PC-3 (cell line): Measurements from ENCODE around the gene PCNT. TPM values are rescaled to one million over a fixed set of nuclear protein-coding genes. Genes with fewer than 3 reads are reported as not detected.

ENCODE experiments used
- ATAC-seq: fragments of 200-7000 bp; cut with Tn5 transposase; 2 replicates; pipeline ENCODE4 v1.9.1; 2020; ENCODE audit warnings: mild to moderate bottlenecking, moderate library complexity
- BruUV-seq: library from RNA; stranded (reverse); fragments of 400-500 nt; replicated peaks from 2 replicates; lab custom pipeline; 2021; lab: Mats Ljungman, UMichigan
- CTCF ChIA-PET: fragments of 300-600 bp; sonication (Branson Sonifier 250); formaldehyde crosslinking; loops from one replicate; lab custom pipeline; 2022; ENCODE audit warnings: antibody characterized with exemption; lab: Charles Lee
- POLR2A ChIA-PET: fragments of 300-600 bp; sonication (Branson Sonifier 250); formaldehyde crosslinking; loops from one replicate; lab custom pipeline; 2022; ENCODE audit warnings: antibody characterized with exemption; ENCODE audit not compliant: unreplicated experiment; lab: Charles Lee
- DNase-seq: peaks from one replicate; pipeline ENCODE4 v3.0.0-alpha.2; 2015
- H2AFZ ChIP-seq: fragments of 300-600 bp; sonication (generic); 2 replicates; pipeline ENCODE4 v1.6.0; 2016; ENCODE audit warnings: antibody characterized with exemption, low read length
- H3F3A ChIP-seq: fragments of 300-600 bp; sonication (generic); one replicate; pipeline ENCODE4 v1.6.0; 2017; ENCODE audit warnings: antibody characterized with exemption, low read length, control low read depth, mild to moderate bottlenecking; ENCODE audit not compliant: unreplicated experiment
- H3K27ac ChIP-seq: fragments of 300-600 bp; sonication (generic); 2 replicates; pipeline ENCODE4 v1.5.1; 2016; ENCODE audit warnings: mild to moderate bottlenecking, low read length
- H3K27me3 ChIP-seq: fragments of 300-600 bp; sonication (generic); 2 replicates; pipeline ENCODE4 v1.6.1; 2016; ENCODE audit warnings: low read length, mixed read lengths
- H3K36me3 ChIP-seq: fragments of 300-600 bp; sonication (generic); 2 replicates; pipeline ENCODE4 v1.6.1; 2016; ENCODE audit warnings: low read depth, mixed run types, low read length, mixed read lengths
- H3K4me1 ChIP-seq: fragments of 300-600 bp; sonication (generic); 2 replicates; pipeline ENCODE4 v1.5.1; 2016; ENCODE audit warnings: low read length; ENCODE audit not compliant: insufficient read depth
- H3K4me2 ChIP-seq: fragments of 300-600 bp; sonication (generic); 2 replicates; pipeline ENCODE4 v1.6.0; 2016; ENCODE audit warnings: low read length
- H3K4me3 ChIP-seq: fragments of 300-600 bp; sonication (generic); 2 replicates; pipeline ENCODE4 v1.5.1; 2016; ENCODE audit warnings: mild to moderate bottlenecking, low read length, mixed read lengths
- H3K79me2 ChIP-seq: fragments of 300-600 bp; sonication (generic); 2 replicates; pipeline ENCODE4 v1.6.1; 2017; ENCODE audit warnings: low read length, mixed read lengths
- H3K9ac ChIP-seq: fragments of 300-600 bp; sonication (generic); 2 replicates; pipeline ENCODE4 v1.6.0; 2016; ENCODE audit warnings: mild to moderate bottlenecking, low read length
- H3K9me2 ChIP-seq: fragments of 300-600 bp; sonication (generic); replicated peaks from 2 replicates; pipeline ENCODE4 v1.6.1; 2016; ENCODE audit warnings: mixed run types, low read length, mixed read lengths
- H3K9me3 ChIP-seq: fragments of 300-600 bp; sonication (generic); 2 replicates; pipeline ENCODE4 v1.6.1; 2016; ENCODE audit warnings: low read length, mixed read lengths
- H4K20me1 ChIP-seq: fragments of 300-600 bp; sonication (generic); 2 replicates; pipeline ENCODE4 v1.6.1; 2016; ENCODE audit warnings: low read length, mixed read lengths
- EZH2 ChIP-seq: fragments of 300-600 bp; sonication (generic); IDR thresholded peaks from one replicate; pipeline ENCODE4 v1.6.1; 2017; ENCODE audit warnings: antibody characterized with exemption, mild to moderate bottlenecking, low read length; ENCODE audit not compliant: unreplicated experiment
- EZH2phosphoT487 ChIP-seq: fragments of 300-600 bp; sonication (generic); IDR thresholded peaks from 2 replicates; pipeline ENCODE4 v1.6.1; 2018; ENCODE audit warnings: mild to moderate bottlenecking, antibody characterized with exemption, low read length, borderline replicate concordance
- intact Hi-C: fragments of 100-400 bp; cut with micrococcal nuclease; formaldehyde crosslinking; loops from 2 replicates; pipeline ENCODE4 v1.9.0; 2023
- total RNA-seq: library from RNA; depleted of rRNA; stranded (reverse); fragments of >200 nt; gene quantifications from 2 replicates; pipeline ENCODE4 v1.2.3, GENCODE V29; 2014
- TF ChIP-seq, protein P1 (sequence below): fragments of 300-600 bp; sonication (generic); conservative IDR thresholded peaks from 2 replicates; pipeline ENCODE4 v1.5.1; 2017; ENCODE audit warnings: antibody characterized with exemption, low read depth, mild to moderate bottlenecking, low read length

Gene PCNT
- total RNA-seq, 1 experiment from 2014 or later: 51.4 TPM

DNA sequence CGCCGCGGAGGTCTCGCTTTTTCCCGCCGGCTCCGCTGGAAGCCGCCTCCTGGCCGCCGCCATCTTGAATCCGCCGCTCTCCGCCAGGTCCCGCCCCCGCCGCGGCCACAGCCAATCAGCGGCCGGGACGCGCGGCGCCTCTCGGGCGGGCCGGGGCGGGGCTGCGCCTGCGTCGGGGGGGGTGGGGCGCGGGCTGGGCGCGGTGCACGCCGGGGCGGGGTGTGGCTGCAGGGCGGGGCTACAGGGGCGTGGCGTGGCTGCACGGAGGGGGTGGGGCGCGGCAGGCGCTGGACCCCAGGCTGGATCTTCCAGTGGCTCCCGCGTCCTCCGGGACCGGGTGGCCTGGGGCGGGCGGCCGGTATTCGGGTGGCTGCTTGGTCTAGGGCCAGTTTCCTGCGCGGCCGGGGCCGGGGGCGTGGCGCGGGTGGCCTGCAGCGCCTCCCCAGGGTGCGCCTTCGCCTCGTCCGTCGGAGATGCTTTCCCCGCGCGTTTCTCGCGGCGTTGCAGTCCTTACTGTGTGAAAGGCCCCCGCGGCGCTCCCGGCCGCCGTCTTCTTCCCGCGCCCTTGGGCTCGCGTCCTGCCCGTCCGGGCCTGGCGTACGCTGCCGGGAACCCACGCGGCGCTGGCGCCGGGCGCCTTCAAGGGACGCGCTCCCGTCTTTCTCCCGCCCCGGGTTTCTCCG, 575 bp downstream of the PCNT start:
- H3K27ac ChIP-seq: peak overlapping the region; percentile 98
- H4K20me1 ChIP-seq: peaks cover 26% of the 10 kb centered on the region
- peak overlapping the region; percentile 97 for H3K4me3 ChIP-seq
- ChIA-PET POLR2A (no interaction called here), CTCF (interaction anchor here (0.6 kb wide), 3 partner anchors 60 to 341 kb away, joined by 3 to 5 read pairs (median 4); no protein-coding TSS in a partner anchor)
- H3K4me1 ChIP-seq: peaks cover 28% of the 10 kb centered on the region
- H3K36me3 ChIP-seq: peaks cover 23% of the 10 kb centered on the region
- peak overlapping the region; percentile 93 for H3K9ac ChIP-seq
- no peaks in the 10 kb centered on the region for H3K27me3 ChIP-seq
- no peak for TF ChIP-seq EZH2phosphoT487
- TF ChIP-seq, protein P1, sequence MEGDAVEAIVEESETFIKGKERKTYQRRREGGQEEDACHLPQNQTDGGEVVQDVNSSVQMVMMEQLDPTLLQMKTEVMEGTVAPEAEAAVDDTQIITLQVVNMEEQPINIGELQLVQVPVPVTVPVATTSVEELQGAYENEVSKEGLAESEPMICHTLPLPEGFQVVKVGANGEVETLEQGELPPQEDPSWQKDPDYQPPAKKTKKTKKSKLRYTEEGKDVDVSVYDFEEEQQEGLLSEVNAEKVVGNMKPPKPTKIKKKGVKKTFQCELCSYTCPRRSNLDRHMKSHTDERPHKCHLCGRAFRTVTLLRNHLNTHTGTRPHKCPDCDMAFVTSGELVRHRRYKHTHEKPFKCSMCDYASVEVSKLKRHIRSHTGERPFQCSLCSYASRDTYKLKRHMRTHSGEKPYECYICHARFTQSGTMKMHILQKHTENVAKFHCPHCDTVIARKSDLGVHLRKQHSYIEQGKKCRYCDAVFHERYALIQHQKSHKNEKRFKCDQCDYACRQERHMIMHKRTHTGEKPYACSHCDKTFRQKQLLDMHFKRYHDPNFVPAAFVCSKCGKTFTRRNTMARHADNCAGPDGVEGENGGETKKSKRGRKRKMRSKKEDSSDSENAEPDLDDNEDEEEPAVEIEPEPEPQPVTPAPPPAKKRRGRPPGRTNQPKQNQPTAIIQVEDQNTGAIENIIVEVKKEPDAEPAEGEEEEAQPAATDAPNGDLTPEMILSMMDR: no peak
- no peak for TF ChIP-seq EZH2
- H3F3A ChIP-seq: no peaks in the 10 kb centered on the region
- DNase-seq (peak; percentile 89), ATAC-seq (peak; percentile 62)
- no peaks in the 10 kb centered on the region for H3K9me2 ChIP-seq
- no TSS peak for BruUV-seq
- peak overlapping the region; percentile 87 for H2AFZ ChIP-seq
- H3K4me2 ChIP-seq: peak overlapping the region; percentile 97
- peaks cover 83% of the 10 kb centered on the region for H3K79me2 ChIP-seq
- H3K9me3 ChIP-seq: no peaks in the 10 kb centered on the region
- intact Hi-C loops: loop anchor here (5.0 to 10.0 kb wide), 3 partner anchors 60 to 182 kb away; partner anchors contain the start of gene LSS

DNA sequence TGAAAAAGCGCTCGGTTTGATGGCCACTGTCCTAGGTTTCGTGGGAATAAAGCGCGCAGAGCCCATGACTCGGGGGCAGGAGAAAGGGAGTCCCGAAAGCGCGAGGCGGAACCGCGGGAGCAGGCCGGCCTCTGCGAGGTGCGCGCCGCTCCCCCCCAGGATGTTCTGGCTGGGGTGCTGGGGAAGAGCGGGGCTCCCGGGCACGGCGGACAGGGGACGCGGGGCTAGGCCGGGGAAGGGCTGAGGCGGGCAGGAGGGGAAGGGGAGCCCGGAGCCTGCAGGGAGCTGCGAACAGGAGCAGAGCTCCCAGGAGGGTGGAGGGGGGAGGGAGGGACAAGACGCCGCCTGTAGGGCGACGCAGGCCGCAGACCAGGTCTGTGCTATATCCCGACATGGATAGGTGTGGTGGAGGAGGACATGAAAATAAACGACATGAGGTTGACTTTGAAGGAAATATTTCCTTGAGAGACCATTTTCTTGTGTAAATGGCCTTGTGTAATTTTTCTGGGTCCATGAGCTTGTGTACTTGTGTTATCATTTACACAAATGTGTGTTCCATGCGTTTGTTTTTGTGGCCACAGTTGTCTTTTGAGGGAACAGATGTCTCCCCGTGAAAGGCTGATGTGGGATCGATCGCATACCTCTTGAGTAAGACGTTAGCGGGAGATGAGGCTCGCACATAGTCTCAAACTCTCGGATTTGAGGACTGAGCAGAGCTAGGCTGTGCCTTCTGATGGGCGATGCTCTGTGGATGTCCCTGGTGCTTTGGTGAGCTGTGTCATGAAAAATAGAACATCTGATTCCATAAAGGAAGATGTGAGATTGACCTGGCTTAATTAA, 1.3 kb downstream of the PCNT start:
- no peaks in the 10 kb centered on the region for H3K9me2 ChIP-seq
- intact Hi-C loops: loop anchor here (10.0 kb wide), 1 partner anchor 60 kb away; no protein-coding TSS in a partner anchor
- no peaks in the 10 kb centered on the region for H3F3A ChIP-seq
- peak overlapping the region; percentile 93 for H3K9ac ChIP-seq
- H4K20me1 ChIP-seq: peaks cover 26% of the 10 kb centered on the region
- peak; percentile 66 for DNase-seq
- H3K27me3 ChIP-seq: no peaks in the 10 kb centered on the region
- peaks cover 28% of the 10 kb centered on the region for H3K4me1 ChIP-seq
- peaks cover 30% of the 10 kb centered on the region for H3K36me3 ChIP-seq
- H3K27ac ChIP-seq: peak overlapping the region; percentile 85
- H3K9me3 ChIP-seq: no peaks in the 10 kb centered on the region
- peak overlapping the region; percentile 75 for H2AFZ ChIP-seq
- peak overlapping the region; percentile 97 for H3K4me3 ChIP-seq
- BruUV-seq: no TSS peak
- ATAC-seq: peak; percentile 51
- CTCF ChIA-PET: interaction anchor here (0.6 to 1.3 kb wide), 6 partner anchors 14 to 342 kb away, joined by 3 to 5 read pairs (median 3); partner anchors contain the start of genes MCM3AP and YBEY
- H3K79me2 ChIP-seq: peaks cover 87% of the 10 kb centered on the region
- H3K4me2 ChIP-seq: peak overlapping the region; percentile 97
- TF ChIP-seq, protein P1: peak; percentile 30; the same call in 1 of the 2 replicates
- no peak for TF ChIP-seq EZH2
- POLR2A ChIA-PET: no interaction called here
